Endothelial cell of umbilical vein (primary cell): ENCODE results near the gene ETNK2. TPM values are rescaled to one million over a fixed set of nuclear protein-coding genes. Genes with fewer than 3 reads are reported as not detected.

Experiments used
- BruUV-seq: library from RNA; stranded (reverse); fragments of 400-500 nt; replicated peaks from 2 replicates; lab custom pipeline; 2021; lab: Mats Ljungman, UMichigan
- CTCF ChIA-PET: fragments of 300-600, 350-600 bp; sonication (Branson Sonifier 250); formaldehyde crosslinking; loops from one replicate; lab custom pipeline; 2021; ENCODE audit warnings: antibody characterized with exemption, inconsistent platforms; lab: Charles Lee
- POLR2A ChIA-PET: fragments of 300-600, 350-600 bp; sonication (Branson Sonifier 250); formaldehyde crosslinking; loops from one replicate; lab custom pipeline; 2021; ENCODE audit warnings: antibody characterized with exemption, inconsistent platforms; lab: Charles Lee
- DNase-seq: peaks from one replicate; pipeline ENCODE4 v3.0.0-alpha.2; 2011; ENCODE audit warnings: low read depth, low spot score
- FAIRE-seq: peaks from 2 replicates; lab custom pipeline; 2011; peaks lifted over from hg19 to GRCh38; lab: Jason Lieb, UNC
- H2AFZ ChIP-seq: 2 replicates; pipeline ENCODE4 v1.6.0; 2012; ENCODE audit warnings: low read depth, low read length, control low read depth, inconsistent platforms
- H3K27ac ChIP-seq: 2 replicates; pipeline ENCODE4 v1.5.1; 2011; ENCODE audit warnings: low read depth, mild to moderate bottlenecking, control low read depth, low read length, moderate library complexity; ENCODE audit not compliant: insufficient read depth
- H3K27me3 ChIP-seq, 2 experiments: 2 replicates each; pipeline versions ENCODE4 v1.6.0 to v1.6.1; 2011; ENCODE audit warnings: low read length in 2 of 2, mixed read lengths in 1 of 2; ENCODE audit not compliant: control insufficient read depth in 2 of 2, insufficient read depth in 2 of 2
- H3K36me3 ChIP-seq, 2 experiments: 2 replicates in 1 of 2; 3 replicates in 1 of 2; pipeline ENCODE4 v1.5.1; 2011; ENCODE audit warnings: low read length in 2 of 2, mild to moderate bottlenecking in 1 of 2, moderate library complexity in 1 of 2; ENCODE audit not compliant: control insufficient read depth in 2 of 2, insufficient read depth in 2 of 2; ENCODE audit errors: extremely low read depth in 1 of 2
- H3K4me1 ChIP-seq: 3 replicates; pipeline ENCODE4 v1.5.1; 2011; ENCODE audit warnings: mild to moderate bottlenecking, low read length; ENCODE audit not compliant: control insufficient read depth, insufficient read depth; ENCODE audit errors: extremely low read depth
- H3K4me2 ChIP-seq: 2 replicates; pipeline ENCODE4 v1.6.1; 2011; ENCODE audit warnings: low read length, control low read depth, mixed read lengths; ENCODE audit not compliant: insufficient read depth
- H3K4me3 ChIP-seq, 3 experiments: fragments of 200-600 bp in 1 of 3; sonication (generic), shearing (Covaris generic) in 1 of 3; replicated peaks in 1 of 3; 2 replicates each; pipeline ENCODE4 v1.5.1; 2011 to 2016; ENCODE audit warnings: control low read depth in 3 of 3, low read length in 3 of 3, mild to moderate bottlenecking in 2 of 3, inconsistent platforms in 1 of 3, low read depth in 1 of 3, moderate library complexity in 1 of 3; ENCODE audit not compliant: insufficient read depth in 1 of 3
- H3K79me2 ChIP-seq: 2 replicates; pipeline ENCODE4 v1.6.0; 2012; ENCODE audit warnings: low read length, inconsistent platforms; ENCODE audit not compliant: control insufficient read depth, insufficient read depth
- H3K9ac ChIP-seq: replicated peaks from 2 replicates; pipeline ENCODE3; 2011; ENCODE audit warnings: low read length, control low read depth; ENCODE audit not compliant: insufficient read depth; ENCODE audit errors: extremely low read depth
- H3K9me1 ChIP-seq: replicated peaks from 3 replicates; pipeline ENCODE4 v1.6.0; 2011; ENCODE audit warnings: mild to moderate bottlenecking, low read length; ENCODE audit not compliant: control insufficient read depth, insufficient read depth; ENCODE audit errors: extremely low read depth
- H3K9me3 ChIP-seq: replicated peaks from 2 replicates; pipeline ENCODE4 v1.5.1; 2012; ENCODE audit warnings: low read length, inconsistent platforms; ENCODE audit not compliant: control insufficient read depth, insufficient read depth
- H4K20me1 ChIP-seq: replicated peaks from 2 replicates; pipeline ENCODE3; 2011; ENCODE audit warnings: mild to moderate bottlenecking, low read length; ENCODE audit not compliant: control insufficient read depth, insufficient read depth; ENCODE audit errors: extremely low read depth
- EZH2 ChIP-seq: IDR thresholded peaks from 2 replicates; pipeline ENCODE4 v1.6.1; 2012; ENCODE audit warnings: borderline replicate concordance, low read depth, mild to moderate bottlenecking, moderate library complexity, low read length, inconsistent platforms; ENCODE audit not compliant: severe bottlenecking
- FOS ChIP-seq: IDR thresholded peaks from 2 replicates; pipeline ENCODE4 v1.6.1; 2011; ENCODE audit warnings: mild to moderate bottlenecking, low read length, moderate library complexity, borderline replicate concordance; ENCODE audit not compliant: insufficient read depth
- GATA2 ChIP-seq: IDR thresholded peaks from 2 replicates; pipeline ENCODE4 v1.7.0; 2011; ENCODE audit warnings: low read depth, mild to moderate bottlenecking, moderate library complexity, mixed read lengths, low read length; ENCODE audit not compliant: insufficient read length, insufficient read depth
- JUN ChIP-seq: IDR thresholded peaks from 2 replicates; pipeline ENCODE4 v1.6.1; 2011; ENCODE audit warnings: borderline replicate concordance, low read depth; ENCODE audit not compliant: insufficient read length, insufficient read depth
- MYC ChIP-seq: IDR thresholded peaks from one replicate; pipeline ENCODE4 v1.6.1; 2011; ENCODE audit warnings: mild to moderate bottlenecking, low read depth, low read length
- POLR2AphosphoS5 ChIP-seq: IDR thresholded peaks from 2 replicates; pipeline ENCODE4 v1.6.1; 2012; ENCODE audit warnings: low read depth, mild to moderate bottlenecking, control low read depth, low read length, moderate library complexity; ENCODE audit not compliant: insufficient read depth
- dilution Hi-C: fragments of 300-500 bp; cut with MboI; formaldehyde crosslinking; loops from one replicate; pipeline ENCODE4 v1.15.0; 2019; ENCODE audit warnings: low sequenced_read_pairs; ENCODE audit not compliant: extremely low pct_ligation_motif_present
- intact Hi-C: fragments of 100-400 bp; cut with micrococcal nuclease; formaldehyde crosslinking; loops from one replicate; pipeline ENCODE4 v1.10.0; 2022
- polyA plus RNA-seq, 4 experiments: library from polyadenylated mRNA; depleted of rRNA in 3 of 4; stranded (reverse) in 3 of 4; unstranded in 1 of 4; fragments of >200 nt; gene quantifications; 2 replicates each; pipeline versions ENCODE4 v1.2.1 to v1.2.3, GENCODE V29; 2011 to 2012; ENCODE audit warnings: missing spikeins in 1 of 4
- total RNA-seq: library from RNA; stranded (reverse); gene quantifications from 2 replicates; pipeline ENCODE4 v1.2.3, GENCODE V29; 2021
- TF ChIP-seq, protein P1 (sequence below), 2 donors: IDR thresholded peaks; 1 replicate in 1 of 2; 2 replicates in 1 of 2; pipeline ENCODE4 v1.5.1; 2011; ENCODE audit warnings: low read length in 2 of 2, mild to moderate bottlenecking in 2 of 2, moderate library complexity in 2 of 2, control low read depth in 1 of 2, inconsistent platforms in 1 of 2, low read depth in 1 of 2; ENCODE audit not compliant: insufficient read depth in 1 of 2; ENCODE audit errors: extremely low read depth in 1 of 2

Gene ETNK2
- total and polyA plus RNA-seq, 2 donors (not counting 3 experiments of a cell fraction or from before 2014, with no cell fraction given): 13.5 to 27.5 TPM

DNA sequence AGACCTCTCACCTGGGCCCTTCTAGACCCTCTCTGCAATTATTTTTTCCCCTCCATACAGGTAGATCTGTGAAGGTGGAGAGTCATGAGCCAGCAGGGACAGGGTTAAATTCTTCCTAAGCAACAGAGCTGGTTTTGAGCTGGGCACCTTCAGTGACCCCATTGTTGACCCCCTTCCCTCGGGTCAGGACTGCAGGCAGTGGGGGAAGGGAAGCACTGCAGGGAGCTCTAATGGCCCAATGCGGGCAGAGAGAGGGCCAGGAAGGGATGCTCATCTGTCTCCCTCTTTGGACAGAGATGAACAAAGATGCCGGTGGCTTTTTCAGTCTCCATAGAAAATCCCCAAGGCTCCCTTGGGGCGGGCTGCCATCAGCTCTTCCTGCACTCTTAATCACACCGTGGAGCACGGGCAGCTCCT, 57.5 kb downstream of the ETNK2 start:
- Histone ChIP-seq H3K9ac (no peak overlapping the region), H2AFZ (no peak overlapping the region), H3K9me1 (no peaks in the 10 kb centered on the region), H3K36me3 (no peaks in the 10 kb centered on the region), H3K27ac (no peak overlapping the region), H3K27me3 (no peaks in the 10 kb centered on the region), H3K4me1 (peaks cover 14% of the 10 kb centered on the region), H4K20me1 (no peaks in the 10 kb centered on the region), H3K4me3 (no peak overlapping the region), H3K79me2 (peaks cover 25% of the 10 kb centered on the region), H3K9me3 (no peaks in the 10 kb centered on the region), H3K4me2 (no peak overlapping the region)
- no TSS peak for BruUV-seq
- TF ChIP-seq FOS: no peak
- no peak for TF ChIP-seq MYC
- no peak for TF ChIP-seq JUN
- TF ChIP-seq EZH2: no peak
- TF ChIP-seq, protein P1, sequence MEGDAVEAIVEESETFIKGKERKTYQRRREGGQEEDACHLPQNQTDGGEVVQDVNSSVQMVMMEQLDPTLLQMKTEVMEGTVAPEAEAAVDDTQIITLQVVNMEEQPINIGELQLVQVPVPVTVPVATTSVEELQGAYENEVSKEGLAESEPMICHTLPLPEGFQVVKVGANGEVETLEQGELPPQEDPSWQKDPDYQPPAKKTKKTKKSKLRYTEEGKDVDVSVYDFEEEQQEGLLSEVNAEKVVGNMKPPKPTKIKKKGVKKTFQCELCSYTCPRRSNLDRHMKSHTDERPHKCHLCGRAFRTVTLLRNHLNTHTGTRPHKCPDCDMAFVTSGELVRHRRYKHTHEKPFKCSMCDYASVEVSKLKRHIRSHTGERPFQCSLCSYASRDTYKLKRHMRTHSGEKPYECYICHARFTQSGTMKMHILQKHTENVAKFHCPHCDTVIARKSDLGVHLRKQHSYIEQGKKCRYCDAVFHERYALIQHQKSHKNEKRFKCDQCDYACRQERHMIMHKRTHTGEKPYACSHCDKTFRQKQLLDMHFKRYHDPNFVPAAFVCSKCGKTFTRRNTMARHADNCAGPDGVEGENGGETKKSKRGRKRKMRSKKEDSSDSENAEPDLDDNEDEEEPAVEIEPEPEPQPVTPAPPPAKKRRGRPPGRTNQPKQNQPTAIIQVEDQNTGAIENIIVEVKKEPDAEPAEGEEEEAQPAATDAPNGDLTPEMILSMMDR (IDR thresholded peaks at IDR 0.05; ENCODE audit: extremely low read depth in 1 of 2, insufficient read depth in 1 of 2, low read depth in 1 of 2, low read length in 2 of 2): no peak
- TF ChIP-seq GATA2: no peak
- no peak for TF ChIP-seq POLR2AphosphoS5
- POLR2A ChIA-PET: no interaction called here
- dilution Hi-C loops (no loop called here), intact Hi-C loops (no loop called here)
- FAIRE-seq (no peak), DNase-seq (no peak)
- CTCF ChIA-PET: interaction anchor here (0.9 to 1.5 kb wide), 4 partner anchors 8 to 223 kb away, joined by 3 to 8 read pairs (median 5); no protein-coding TSS in a partner anchor
